GM21576 (cell line): ENCODE measurements around the gene FEM1A.
A peak's percentile ranks its signal among the peaks of the same experiment; 100 is the strongest.
"Not testable (repeated sequence)": the region's sequence is repeated elsewhere in the genome, so short reads cannot be mapped to it uniquely, and the experiment has no call there.

Experiments
- ATAC-seq: cut with Tn5 transposase; IDR thresholded peaks from one replicate; pipeline ENCODE4 v1.9.1; 2021; ENCODE audit warnings: mild to moderate bottlenecking, moderate library complexity; ENCODE audit not compliant: unreplicated experiment

FEM1A gene, protein sequence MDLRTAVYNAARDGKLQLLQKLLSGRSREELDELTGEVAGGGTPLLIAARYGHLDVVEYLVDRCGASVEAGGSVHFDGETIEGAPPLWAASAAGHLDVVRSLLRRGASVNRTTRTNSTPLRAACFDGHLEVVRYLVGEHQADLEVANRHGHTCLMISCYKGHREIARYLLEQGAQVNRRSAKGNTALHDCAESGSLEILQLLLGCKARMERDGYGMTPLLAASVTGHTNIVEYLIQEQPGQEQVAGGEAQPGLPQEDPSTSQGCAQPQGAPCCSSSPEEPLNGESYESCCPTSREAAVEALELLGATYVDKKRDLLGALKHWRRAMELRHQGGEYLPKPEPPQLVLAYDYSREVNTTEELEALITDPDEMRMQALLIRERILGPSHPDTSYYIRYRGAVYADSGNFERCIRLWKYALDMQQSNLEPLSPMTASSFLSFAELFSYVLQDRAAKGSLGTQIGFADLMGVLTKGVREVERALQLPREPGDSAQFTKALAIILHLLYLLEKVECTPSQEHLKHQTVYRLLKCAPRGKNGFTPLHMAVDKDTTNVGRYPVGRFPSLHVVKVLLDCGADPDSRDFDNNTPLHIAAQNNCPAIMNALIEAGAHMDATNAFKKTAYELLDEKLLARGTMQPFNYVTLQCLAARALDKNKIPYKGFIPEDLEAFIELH

DNA sequence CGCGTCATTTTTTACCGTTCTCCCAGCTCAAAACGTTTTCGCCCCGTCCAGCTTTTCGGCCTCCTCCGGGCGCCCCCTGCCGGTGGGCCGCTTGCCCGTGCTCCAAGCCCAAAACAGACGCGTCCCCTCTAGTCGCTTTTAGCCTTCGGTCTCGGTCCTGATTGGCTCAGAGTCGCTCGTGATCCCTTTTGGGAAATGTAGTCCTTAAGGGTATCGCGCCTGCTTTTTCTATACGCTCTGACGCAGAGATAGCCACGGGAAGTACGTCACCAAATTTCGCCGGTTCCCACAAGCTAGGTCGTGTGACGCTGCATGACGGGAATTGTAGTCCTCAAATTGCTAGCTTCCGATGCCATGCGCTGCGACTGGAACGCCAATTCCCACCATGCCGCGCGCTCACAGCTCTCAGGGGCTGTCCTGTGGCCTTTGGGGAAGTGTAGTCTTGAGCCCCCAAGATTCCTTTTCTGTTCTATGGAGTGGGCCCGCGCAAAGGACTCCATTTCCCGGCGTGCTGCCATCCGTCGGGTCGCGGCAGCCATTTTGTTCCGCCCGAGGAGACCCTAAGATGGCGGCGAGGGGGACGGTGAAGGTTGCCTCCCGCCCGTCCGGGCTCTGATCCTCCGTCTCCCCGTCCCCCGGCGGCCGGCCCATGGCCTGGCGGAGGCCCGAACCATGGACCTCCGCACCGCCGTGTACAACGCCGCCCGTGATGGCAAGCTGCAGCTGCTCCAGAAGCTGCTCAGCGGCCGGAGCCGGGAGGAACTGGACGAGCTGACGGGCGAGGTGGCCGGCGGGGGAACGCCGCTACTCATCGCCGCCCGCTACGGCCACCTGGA is at the start of gene FEM1A:
Gene FEM1A (plus strand): TSS at position 552 of the 836 bp plus-strand sequence. CDS start 121 bp downstream, at position 673.
- ATAC-seq, result peak; percentile 93

DNA sequence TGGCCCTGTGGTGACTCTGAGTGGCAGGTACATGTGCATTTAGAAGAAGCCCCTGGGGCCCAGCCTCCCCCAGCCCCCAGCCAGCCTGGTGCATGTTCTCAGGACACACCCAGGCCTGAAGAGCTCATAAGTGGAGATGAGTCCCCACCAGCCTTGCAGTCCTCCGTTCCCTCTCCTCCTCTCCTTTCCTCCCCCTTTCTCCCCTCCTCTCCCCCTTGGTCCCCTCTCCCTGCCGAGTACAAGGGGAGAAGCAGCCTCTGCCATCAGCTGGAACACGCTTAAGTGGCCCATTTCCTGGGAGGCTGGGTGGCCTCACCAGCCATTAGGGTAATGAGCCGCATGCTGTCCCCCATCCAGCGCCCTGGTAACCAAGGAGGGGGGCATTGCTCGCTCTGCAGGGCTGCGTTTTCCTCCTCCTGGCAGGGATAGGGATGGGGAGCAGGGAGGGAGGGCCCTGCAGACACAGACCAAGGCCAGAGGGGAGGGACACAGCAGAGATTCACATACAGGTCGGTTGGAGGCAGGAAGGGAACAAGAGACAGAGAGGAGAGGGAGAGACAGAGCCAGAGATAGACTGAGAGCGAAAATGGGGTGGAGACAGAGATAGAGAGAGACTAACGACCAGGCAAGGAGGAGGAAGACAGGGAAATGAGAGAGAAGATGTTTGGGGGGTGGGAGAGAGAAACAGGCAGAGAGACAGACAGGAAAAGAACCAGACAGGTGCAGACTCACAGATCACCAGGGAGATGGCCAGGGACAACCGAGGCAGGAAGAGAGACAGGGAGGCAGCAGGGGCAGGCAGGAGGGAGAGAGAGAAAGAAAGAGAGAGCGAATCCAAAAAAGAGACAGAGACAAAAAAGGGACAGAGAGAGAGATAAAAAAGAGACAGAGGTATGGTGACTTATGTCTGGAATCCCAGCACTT is 48.5 kb upstream of the FEM1A start:
- ATAC-seq, result no peak

DNA sequence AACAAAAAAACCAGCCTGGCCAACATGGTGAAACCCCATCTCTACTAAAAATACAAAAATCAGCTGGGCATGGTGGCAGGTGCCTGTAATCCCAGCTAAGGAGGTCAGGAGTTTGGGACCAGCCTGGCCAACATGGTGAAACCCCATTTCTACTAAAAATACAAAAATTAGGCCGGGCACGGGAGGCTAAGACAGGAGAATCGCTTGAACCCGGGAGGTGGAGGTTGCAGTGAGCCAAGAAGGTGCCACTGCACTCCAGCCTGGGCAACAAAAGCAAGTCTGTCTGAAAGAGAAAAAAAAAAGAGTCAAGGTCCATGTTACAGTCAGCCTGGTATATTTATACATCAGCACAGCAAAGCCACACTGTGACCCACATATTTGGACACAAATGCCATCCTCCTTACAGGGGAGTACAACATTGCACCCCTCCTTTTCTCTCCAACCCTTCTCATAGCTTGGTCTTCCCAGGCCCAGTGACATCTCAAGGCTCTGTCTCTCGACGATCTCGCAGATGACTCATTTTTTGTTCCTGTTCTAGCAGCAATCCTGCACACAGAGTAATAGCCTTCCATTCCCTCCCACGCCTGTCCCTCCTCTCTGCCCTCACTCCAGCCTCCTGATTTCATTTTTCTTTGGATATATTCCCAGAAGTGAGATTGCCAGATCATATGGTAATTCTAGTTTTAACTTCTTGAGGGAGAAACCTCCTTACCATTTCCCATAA is 46.9 kb upstream of the FEM1A start:
- no peak for ATAC-seq

DNA sequence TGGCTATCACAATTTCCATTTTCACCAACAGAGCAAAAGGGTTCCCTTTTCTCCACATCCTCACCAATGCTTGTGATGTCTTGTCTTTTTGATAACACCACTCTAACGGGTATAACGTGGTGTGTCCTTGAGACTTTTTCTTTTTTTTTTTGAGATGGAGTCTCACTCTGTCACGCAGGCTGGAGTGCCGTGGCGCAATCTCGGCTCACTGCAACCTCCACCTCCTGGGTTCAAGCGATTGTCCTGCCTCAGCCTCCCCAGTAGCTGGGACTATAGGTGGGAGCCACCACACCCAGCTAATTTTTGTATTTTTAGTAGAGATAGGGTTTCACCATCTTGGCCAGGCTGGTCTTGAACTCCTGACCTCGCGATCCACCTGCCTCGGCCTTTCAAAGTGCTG is 46.4 kb upstream of the FEM1A start:
- ATAC-seq, result not testable (repeated sequence)

DNA sequence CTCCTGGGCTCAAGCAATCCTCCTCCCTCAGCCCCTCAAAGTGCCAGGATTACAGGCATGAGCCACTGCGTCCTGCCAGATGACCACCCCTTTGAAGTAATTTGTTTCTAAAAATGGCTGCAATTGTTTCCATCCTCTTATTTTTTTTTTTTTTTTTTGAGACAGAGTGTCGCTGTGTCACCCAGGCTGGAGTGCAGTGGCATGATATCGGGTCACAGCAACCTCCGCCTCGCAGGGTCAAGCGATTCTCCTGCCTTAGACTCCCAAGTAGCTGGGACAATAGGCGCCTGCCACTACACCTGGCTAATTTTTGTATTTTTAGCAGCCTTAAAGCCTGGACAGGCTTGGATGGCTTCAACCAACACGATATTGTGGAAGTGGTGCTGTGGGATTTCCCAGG is 45.5 kb upstream of the FEM1A start:
- no peak for ATAC-seq

DNA sequence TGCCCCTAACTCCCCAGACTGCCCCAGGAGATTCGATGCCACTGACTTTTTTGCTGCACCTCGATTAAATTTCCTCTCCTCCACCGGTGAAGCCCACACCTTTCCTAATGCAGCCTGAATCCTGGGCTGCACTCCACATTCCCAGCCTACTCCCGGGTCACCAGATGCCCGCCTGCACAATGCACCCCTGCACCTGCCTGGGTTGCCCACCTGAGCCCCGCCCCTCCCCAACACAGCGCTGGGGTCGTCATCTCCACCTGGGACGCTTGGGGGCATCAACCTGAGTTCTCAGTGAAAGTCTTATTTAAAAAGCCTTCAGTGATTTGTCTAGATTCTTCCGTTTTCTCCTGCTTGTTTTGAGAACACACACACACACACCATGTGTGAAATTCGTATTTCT is 43.3 kb upstream of the FEM1A start:
- ATAC-seq, result no peak

DNA sequence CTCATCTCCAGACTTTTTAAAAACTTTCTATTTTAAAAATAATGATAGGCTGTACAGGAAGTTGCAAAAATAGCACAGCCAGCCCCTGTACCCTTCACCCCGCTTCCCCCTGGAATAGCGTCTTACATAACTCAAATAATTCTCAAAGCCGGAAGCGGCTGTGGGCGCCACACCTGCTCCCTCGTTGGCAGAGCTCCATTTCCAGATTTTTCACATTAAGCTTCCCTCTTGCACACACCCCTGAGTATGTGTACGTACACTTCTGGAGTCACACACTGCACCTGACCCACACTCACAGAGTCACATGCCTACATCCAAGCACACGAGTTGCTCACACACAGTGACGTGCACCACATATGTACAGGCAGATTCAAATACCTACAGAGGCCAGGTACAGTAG is 42.9 kb upstream of the FEM1A start:
- no peak for ATAC-seq

DNA sequence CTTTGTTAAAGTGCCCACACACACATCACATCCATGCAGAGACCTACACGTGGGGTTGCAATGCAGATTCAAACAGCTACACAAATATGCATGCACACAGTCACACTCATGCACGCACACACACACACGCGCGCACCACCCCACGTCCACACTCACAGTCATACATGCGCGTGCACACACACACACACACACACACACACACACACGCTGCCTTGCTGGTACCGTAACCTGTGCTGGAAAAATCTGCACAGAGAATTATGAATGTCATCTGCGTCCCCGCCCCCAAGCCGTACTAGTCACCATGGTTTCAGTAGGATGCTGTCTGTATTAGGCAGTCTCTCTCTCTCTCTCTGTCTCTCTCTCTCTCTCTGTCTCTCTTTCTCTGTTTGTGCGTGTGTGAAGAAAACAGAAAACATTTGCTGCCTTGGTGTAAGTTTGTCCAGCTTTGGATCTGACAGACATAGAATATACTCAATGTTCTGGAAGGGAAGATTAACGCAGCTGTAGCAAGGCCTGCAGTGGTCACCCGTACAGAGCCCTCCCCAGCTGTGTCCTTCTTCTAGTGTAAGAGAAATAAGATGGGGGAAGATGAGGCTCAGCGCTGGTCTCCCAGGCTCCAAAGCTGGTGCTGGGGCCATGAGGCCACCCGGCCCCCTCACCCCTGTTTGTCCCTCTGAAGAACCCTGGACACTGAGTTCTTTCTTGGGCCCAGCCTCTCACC is 41.5 kb upstream of the FEM1A start:
- ATAC-seq, result no peak

DNA sequence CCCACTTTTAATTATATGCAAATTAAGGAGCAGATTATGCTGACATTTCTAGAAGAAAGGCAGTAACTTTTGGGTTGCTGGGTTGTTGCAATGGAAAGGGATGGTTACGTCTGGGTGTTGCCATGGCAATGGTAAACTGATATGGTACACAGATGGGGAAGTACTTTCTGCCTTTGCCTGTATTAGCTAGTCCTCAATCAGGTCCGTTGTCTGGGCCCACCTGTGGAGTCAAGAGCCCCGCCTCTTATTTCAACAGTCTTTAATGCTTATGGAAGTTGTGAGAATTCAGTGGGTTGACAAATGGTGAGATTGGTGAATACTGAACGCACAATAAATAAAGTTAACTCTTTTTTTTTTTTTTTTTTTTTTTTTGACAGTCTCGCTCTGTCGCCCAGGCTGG is 37.3 kb upstream of the FEM1A start:
- no peak for ATAC-seq

DNA sequence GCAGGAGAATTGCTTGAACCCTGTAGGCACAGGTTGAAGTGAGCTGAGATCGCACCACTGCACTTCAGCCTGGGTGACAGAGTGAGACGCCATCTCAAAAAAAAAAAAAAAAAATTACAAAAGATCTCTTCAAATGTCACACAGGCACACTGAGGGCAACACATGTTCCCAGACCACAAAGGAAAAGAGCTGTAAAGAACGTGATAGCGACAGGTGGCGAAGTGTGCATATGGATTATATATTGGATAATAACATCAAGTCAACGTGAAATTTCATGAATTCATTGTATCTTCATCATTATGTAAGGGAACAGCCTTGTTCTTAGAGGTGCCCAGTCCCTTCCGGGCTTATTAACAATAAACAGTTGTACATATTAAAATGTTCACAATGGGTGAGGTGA is 36.1 kb upstream of the FEM1A start:
- ATAC-seq, result no peak

DNA sequence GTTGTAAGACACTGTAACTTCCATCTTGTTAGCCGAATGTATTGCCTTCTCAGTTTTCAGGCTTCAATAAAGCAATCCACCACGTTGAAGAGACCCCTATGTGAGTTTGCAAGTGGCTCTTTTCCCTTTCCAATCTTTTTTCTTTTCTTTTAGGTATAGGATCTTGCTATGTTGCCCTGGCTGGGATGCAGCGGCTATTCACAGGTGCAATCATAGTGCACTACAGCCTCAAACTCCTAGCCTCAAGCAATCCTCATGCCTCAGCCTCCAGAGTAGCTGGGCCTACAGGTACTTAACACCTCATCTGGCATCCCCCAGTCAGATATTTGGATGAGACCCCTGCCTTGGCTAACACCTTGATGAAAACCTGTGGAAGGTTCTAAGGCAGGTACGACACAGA is 33.5 kb upstream of the FEM1A start:
- ATAC-seq, result no peak

DNA sequence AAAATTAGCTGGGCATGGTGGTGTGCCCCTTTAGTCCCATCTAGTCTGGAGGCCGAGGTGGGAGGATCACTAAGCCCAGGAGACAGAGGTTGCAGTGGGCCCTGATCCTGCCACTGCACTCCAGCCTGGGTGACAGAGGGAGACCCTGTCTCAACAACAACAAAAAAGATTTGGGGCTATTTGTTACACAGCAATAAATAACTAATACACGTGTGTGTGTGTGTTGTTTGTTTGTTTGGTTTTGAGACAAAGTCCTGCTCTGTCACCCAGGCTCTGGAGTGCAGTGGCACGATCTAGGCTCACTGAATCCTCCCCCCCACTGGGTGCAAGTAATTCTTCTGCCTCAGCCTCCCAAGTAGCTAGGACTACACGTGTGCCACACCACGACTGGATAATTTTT is 32.9 kb upstream of the FEM1A start:
- no peak for ATAC-seq

DNA sequence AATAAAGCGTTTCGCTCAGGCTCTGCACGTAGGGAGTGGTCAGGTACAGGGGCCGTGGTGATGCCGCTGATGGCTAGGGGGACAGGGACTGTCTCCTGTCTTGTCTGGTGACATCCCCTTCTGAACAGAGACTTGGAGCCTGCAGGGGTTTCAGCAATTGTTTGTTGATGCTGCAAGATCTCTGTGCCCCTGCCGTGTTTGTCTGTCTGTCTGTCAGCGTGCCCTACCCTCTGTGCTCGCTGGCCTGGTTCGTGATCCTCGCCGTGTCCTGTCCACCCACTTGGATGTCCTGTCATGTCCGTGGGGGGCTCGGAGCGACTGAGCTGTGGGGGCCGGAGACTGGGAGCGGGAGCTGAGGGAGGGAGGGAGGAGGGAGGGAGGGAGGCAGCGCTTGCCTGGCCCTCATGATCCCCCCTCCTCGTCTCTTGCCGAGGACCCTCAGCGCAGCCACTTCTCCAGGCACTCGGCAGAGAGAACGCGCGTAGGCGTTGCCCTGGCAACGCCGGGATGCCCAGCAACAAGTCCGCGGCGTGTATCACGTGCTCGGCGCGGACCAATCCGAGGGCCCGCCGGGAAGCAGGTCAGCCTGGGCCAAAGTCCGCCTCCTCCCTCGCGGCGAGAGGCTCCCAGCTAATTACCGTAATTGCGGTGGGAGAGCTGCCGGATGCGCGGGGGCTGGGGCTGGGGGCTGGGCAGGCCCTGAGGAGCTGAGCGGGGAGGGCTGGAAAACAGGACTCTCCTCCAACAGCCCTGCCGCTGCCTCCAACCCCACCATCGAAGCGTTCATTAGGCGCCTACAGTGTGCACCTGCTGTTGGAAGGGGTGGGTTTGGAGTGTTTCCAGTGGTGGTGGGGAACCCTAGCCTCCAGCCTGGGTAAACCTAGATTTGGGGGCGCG is 31.9 kb upstream of the FEM1A start:
- no peak for ATAC-seq

DNA sequence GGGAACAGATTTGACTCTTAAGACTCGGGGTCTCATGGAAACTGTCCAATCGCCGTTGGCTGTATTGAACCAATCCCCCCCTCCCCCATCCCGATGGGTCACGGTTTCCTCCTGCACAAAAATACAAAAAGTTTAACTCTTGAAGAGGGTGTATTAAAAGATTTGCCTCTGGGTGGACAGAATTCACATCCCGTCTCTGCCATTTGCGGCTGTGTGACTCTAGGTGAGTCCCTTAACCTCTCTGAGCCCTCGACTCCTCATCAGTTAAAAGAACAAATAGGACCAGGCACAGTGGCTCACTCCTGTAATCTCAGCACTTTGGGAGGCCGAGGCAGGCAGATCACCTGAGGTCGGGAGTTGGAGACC is 31.3 kb upstream of the FEM1A start:
- no peak for ATAC-seq

DNA sequence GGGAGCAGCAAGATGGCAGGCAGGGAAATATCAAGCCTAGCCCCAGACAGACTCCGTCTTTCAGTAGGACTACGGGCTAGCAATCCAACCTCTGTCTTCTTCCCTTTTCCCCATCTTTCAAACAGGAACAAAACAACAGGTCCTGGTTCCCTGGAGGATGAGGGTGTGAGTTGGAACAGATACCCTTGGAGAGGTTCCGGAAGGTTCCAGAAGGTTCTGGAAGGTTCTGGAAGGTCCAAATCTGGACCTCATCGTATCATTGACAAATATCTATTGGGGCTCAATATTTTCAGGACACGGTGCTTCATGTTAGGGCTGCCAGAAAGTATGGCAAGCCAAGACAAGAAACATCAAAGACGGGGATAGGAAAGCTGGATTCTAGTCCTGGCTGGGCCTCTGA is 28.5 kb upstream of the FEM1A start:
- no peak for ATAC-seq

DNA sequence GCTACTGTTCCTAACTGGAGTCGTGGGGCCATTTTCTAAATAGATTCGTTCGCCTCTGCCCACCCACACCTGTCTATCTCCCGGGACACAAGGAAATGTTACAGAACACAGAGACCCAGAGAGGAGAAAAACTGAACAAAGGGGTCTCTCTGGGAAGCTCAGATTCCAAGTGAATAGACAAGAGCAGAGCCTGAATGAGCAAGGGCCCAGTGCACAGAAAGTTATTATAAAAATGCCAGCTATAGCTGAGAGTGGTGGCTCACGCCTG is 27.2 kb upstream of the FEM1A start:
- no peak for ATAC-seq

DNA sequence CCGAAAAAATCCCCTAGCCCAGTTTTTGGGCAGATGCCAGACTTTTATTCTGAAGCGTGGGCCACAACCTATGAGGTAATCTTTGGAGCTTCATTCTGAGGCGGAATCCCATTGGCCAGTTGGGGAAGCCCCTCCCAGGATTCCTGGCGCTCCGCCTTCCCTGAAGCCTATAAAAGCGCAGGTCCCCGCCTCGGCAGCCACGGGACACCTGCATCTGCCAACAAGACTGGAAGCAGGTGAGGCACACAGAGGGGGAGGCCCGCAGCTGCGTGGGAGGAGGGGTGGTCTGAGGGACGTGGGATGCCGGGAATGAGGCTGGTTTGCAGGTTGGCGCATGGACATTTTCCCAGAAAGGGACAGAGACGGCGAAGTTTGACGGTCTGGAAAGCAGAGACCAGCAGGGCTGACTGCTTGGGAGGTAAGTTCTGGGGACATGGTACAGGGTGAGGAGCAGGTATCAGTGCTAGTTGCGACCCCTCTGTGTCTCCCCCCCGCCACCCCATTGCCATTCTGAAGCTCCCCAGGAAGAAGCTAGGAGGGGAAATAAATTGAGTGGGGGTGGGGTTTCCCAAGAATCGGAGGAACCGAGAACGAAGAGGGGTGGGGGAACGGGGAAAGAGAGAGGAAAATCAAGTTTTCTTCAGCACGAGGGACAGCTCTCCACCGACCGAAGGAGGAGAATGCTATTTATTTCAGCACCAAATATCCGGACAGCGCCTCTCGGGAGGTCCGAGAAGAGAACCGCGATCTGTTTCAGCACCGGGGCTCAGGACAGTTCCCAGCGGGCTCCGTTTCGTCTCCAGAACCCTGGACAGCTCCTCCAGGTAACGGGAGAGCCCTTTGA is 22.4 kb upstream of the FEM1A start:
- ATAC-seq, result no peak

DNA sequence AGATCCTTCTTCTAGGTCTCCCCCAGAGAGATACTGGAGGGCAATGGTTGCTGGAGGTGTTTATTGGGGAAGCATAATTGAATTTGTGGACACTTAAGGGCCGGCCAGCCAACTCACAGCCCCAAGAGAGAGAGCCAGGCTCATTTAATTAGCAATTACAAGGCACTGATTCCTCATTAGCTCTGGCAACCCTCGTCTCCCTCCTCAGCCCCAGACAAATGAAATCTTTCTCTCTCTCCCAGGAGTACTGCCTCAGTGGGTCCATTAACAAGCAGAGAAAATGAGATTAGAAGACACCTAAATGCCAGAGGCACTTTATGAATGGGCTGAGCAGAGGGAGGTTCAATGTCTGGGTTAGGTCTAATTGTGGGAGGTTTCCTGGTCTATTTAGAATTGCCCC is 19.0 kb upstream of the FEM1A start:
- no peak for ATAC-seq
